Measurements from ENCODE around the gene RACK1.

- TF ChIP-seq EZH2 (IDR thresholded peaks at IDR 0.05), result no peak
- TF ChIP-seq POLR2AphosphoS5 (IDR thresholded peaks at IDR 0.05; ENCODE audit: borderline replicate concordance, low read depth, low read length), result no peak; the same call in 1 of the 2 replicates
- TF ChIP-seq FOXP2 (optimal IDR thresholded peaks at IDR 0.05; ENCODE audit: control extremely low read depth, extremely low read length, insufficient read depth), result no peak
These were observed 15.6 kb upstream of the RACK1 start for GRCh38 chr5:181259283-181259682.
